IgD-negative memory B cell (primary cell): Measurements from ENCODE around the gene GRPEL2. TPM values are rescaled to one million over a fixed set of nuclear protein-coding genes. Genes with fewer than 3 reads are reported as not detected.

Source experiments
- H3K27ac Mint-ChIP-seq, 3 donors: one replicate each; pipeline ENCODE4 v1.8.0; 2020 to 2022; ENCODE audit warnings: mild to moderate bottlenecking in 3 of 3, mixed read lengths in 3 of 3, moderate library complexity in 1 of 3
- H3K27me3 Mint-ChIP-seq: one replicate; pipeline ENCODE4 v1.8.0; 2021; ENCODE audit warnings: mixed read lengths
- H3K36me3 Mint-ChIP-seq: one replicate; pipeline ENCODE4 v1.8.0; 2020; ENCODE audit warnings: mild to moderate bottlenecking, mixed read lengths
- H3K4me1 Mint-ChIP-seq, 3 donors: one replicate each; pipeline ENCODE4 v1.8.0; 2020 to 2022; ENCODE audit warnings: mixed read lengths in 3 of 3, mild to moderate bottlenecking in 1 of 3
- H3K4me3 Mint-ChIP-seq, 4 donors: one replicate each; pipeline ENCODE4 v1.8.0; 2020 to 2022; ENCODE audit warnings: mild to moderate bottlenecking in 4 of 4, mixed read lengths in 4 of 4, moderate library complexity in 3 of 4
- H3K9me3 Mint-ChIP-seq, 3 donors: one replicate each; pipeline ENCODE4 v1.8.0; 2020 to 2021; ENCODE audit warnings: mixed read lengths in 3 of 3, mild to moderate bottlenecking in 1 of 3
- polyA plus RNA-seq: library from polyadenylated mRNA; unstranded; fragments of 300-500 nt; fragmentation: Illumina TruSeq; gene quantifications from one replicate; pipeline ENCODE4 v1.2.3, GENCODE V29; 2021

GRPEL2 gene
- polyA plus RNA-seq, 1 donor from 2014 or later, result 1.8 TPM

DNA sequence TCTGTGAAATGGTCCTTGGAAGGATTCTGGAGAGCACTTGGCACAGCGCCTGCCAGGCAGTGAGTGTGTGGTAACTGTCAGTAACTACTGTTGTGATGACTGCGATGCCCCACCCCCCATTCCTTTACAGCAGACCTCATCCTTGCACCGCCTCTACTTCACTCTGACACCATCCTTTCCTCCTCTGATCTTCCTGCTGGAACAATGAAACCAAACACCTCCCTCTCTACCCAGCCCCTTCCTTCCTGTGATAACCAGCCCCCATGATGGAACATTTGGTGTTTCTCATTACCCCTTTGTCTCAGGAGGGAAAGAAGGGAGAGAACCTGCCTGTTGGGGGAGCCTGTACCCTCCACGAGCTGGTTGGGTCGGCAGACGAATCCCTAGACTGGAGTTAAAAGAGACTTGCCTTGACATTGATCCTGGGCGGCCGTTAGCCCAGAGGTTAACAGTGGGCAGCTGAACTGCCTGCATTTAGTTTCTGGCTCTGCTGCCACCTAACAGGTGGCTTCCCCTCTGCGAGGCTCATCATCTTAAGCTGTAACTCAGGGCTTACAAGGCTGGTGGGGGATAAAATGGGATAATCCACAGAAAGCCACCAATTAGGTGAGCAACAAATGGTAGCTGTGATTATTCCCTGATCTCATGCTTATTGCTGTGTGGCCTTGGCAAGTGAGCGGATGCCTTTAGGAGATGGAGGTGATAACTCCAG lies 34.2 kb upstream of the GRPEL2 start:
- Mint-ChIP-seq H3K4me3 (no peak overlapping the region), H3K4me1 (peaks cover 0 to 3% (median 0%) of the 10 kb centered on the region in 3 donors), H3K27ac (no peak overlapping the region), H3K9me3 (no peaks in the 10 kb centered on the region), H3K27me3 (no peaks in the 10 kb centered on the region), H3K36me3 (no peaks in the 10 kb centered on the region)

DNA sequence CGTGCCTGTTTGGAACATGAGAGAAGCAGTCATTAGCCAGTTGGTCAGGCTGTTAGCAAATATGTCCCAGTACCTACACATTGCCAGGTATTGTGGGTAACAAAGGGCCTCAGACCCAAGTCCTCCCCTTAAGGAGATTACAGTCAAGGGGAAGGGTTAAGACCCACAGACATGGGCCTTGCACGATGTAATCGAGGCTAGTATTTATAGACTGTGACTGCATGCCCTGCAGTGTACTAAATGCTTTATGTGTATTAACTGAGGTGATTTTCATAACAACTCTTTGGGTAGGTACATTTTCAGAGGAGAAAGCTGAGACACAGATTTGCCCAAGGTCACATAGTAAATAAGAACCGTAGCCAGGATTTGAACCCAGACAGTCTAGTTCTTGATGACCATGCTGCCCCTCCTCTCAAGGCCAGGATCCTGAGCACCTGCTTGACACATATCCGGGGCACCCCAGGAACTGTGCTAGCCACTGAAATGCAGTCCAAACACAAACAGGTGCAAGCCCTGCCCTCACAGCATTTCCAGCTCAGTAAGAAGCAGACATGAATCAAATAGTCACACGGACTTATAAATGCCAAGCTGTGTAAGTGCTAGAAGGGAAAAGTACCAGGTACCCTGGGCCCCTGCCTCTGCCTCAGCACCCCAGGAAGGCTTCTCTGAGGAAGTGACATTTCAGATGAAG lies 32.0 kb upstream of the GRPEL2 start:
- H3K27ac Mint-ChIP-seq, result no peak overlapping the region
- no peak overlapping the region for H3K4me3 Mint-ChIP-seq

DNA sequence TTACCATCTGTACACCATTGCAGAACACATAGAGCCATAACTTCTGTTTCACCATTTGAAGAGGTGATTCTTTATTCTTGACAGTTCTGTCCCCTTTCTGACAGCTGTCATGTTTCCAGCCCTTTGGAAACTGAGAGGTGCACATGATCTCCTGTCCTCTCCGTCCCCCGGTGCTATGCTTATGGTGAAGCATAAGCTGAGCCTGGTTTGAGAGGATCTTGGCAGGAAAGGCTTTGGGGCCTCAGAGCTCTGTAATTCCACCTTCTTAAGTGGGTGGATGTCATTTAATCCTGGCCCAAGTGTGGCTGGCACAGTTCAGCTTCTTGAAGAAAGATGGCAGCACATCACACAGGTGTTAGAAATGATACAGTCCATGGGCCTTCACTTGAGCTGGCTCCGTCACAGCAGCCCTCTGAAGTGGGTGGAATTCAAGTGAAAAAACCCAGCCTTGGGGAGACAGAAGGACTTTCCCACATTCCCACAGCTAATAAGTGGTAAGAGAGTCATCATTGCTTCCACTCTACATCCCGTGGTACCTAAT lies 30.7 kb upstream of the GRPEL2 start:
- Mint-ChIP-seq H3K4me3 (no peak overlapping the region), H3K9me3 (no peaks in the 10 kb centered on the region), H3K27ac (no peak overlapping the region), H3K27me3 (no peaks in the 10 kb centered on the region), H3K36me3 (no peaks in the 10 kb centered on the region), H3K4me1 (no peaks in the 10 kb centered on the region)

More for the DNA sequence above, 32.0 kb upstream of the GRPEL2 start:
- Mint-ChIP-seq H3K36me3 (no peaks in the 10 kb centered on the region), H3K4me1 (peaks cover 0 to 3% (median 0%) of the 10 kb centered on the region in 3 donors), H3K9me3 (no peaks in the 10 kb centered on the region), H3K27me3 (no peaks in the 10 kb centered on the region)

DNA sequence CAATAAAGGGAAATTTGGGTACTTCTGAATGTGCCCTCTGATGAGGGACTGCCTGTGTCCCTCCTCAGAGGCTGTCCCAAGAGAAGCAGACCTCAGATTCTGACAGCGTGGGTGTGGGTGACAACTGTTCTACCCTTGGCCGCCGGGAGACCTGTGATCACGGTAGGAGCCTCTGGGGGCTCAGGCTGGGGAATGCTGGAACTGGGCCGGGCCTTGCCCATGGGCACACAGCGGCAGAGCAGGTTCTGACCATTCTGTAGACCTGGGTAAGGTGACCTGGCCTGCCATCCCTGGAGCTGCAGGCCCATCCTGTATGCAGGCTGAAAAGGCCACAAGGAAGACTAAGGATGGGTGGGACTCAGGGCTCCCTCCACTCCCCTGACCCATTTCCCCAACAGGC lies 29.5 kb upstream of the GRPEL2 start:
- Mint-ChIP-seq H3K27me3 (no peaks in the 10 kb centered on the region), H3K9me3 (no peaks in the 10 kb centered on the region), H3K4me3 (no peak overlapping the region)

DNA sequence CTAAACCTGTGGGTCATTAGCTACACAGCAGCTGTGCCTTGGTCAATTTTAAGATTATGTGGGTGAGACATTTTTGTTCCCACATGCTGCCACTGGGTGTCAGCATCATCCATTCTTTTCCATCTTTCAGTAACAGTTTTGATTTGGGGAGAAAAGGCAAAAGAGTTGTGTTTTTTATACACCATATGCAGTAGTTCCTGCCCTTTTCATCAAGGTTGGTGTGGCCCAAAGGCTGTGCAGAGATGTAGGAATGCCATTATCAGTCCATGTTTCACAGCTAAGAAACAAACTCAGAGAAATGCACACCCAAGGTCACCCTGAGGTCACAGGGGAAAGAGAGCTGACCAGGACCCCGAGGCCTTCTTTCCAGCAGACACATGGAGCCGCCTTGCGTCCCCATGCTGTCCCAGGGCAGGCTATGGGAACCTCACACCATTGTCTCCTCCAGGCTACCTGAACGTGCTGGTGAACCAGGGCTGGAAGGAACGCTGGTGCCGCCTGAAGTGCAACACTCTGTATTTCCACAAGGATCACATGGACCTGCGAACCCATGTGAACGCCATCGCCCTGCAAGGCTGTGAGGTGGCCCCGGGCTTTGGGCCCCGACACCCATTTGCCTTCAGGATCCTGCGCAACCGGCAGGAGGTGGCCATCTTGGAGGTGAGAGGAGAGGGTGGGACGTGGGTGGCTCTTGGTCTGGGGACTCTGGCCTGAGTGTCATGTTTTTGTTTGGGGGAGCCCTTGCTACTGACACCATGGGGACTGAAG lies 27.8 kb upstream of the GRPEL2 start:
- no peaks in the 10 kb centered on the region for H3K4me1 Mint-ChIP-seq
- H3K4me3 Mint-ChIP-seq, result no peak overlapping the region
- H3K9me3 Mint-ChIP-seq, result no peaks in the 10 kb centered on the region

More for the DNA sequence above, 29.5 kb upstream of the GRPEL2 start:
- Mint-ChIP-seq H3K4me1 (no peaks in the 10 kb centered on the region), H3K27ac (peak overlapping the region in 1 of 3 donors; percentile 59), H3K36me3 (no peaks in the 10 kb centered on the region)

DNA sequence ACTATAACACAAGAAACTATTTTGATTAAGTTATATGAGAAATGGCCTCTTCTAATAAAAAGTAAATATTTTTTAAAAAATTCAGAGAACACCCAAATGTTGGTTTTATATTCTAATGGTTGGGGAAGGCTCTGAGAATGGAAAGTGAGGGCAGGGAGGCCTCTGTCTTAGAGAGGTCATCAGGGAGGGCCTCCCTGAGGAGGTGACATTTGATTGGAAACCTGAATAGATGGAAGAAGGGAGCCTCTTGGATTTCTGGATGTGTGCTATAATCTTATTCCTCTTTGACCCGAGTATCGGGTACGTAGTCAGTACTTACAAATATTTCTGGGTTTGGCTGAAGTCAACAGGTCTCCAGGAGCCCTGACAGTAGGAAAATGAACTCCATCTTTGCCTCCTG lies 26.1 kb upstream of the GRPEL2 start:
- H3K4me3 Mint-ChIP-seq, result no peak overlapping the region
- H3K27ac Mint-ChIP-seq, result no peak overlapping the region
- H3K36me3 Mint-ChIP-seq, result no peaks in the 10 kb centered on the region
- no peaks in the 10 kb centered on the region for H3K27me3 Mint-ChIP-seq
- H3K9me3 Mint-ChIP-seq, result no peaks in the 10 kb centered on the region
- no peaks in the 10 kb centered on the region for H3K4me1 Mint-ChIP-seq

More for the DNA sequence above, 27.8 kb upstream of the GRPEL2 start:
- no peaks in the 10 kb centered on the region for H3K36me3 Mint-ChIP-seq
- no peaks in the 10 kb centered on the region for H3K27me3 Mint-ChIP-seq
- no peak overlapping the region for H3K27ac Mint-ChIP-seq

DNA sequence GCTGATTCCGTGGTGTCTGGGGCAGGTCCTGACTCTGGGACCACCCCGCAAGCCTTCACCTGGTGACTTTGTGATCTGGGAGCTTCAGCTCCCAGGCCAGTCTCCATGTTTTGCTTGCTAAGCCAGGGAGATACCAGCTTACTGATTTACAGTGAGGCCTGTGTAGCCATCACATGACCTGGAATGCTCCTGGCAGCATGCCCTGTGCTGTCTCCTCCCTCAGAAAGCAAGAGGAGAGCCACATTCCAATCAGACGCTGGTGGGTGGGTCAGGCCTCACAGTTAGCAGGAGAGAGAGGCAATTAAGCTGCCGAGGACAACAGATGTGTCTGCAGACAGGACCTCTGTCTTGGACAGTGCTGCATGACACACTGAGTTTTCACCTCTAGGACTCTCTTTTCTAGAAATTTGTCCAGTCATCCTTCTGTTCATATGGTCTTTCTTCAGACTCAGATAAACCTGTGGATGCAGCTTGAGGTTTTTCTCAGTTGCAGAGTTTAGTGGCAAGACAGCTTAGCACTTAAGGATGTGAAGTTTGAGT lies 24.4 kb upstream of the GRPEL2 start:
- no peak overlapping the region for H3K4me3 Mint-ChIP-seq
- no peaks in the 10 kb centered on the region for H3K4me1 Mint-ChIP-seq
- H3K27me3 Mint-ChIP-seq, result no peaks in the 10 kb centered on the region
- no peak overlapping the region for H3K27ac Mint-ChIP-seq
- no peaks in the 10 kb centered on the region for H3K9me3 Mint-ChIP-seq
- no peaks in the 10 kb centered on the region for H3K36me3 Mint-ChIP-seq

DNA sequence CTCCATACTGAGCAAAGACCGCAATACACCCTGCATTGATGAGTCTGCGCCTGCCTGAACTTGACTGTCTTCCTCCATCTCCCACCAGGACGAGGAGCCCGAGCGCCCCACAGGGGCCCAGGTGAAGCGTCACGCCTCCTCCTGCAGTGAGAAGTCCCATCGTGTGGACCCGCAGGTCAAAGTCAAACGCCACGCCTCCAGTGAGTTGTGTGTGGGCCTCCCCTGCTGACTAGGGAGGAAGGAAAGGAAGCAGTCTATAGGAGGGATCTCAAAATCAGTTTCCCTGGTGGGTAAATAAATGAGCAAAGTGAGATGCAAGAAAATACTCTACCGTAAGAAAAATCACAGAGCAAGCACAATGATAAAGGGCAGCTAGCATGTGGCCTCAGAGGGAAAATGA lies 22.8 kb upstream of the GRPEL2 start:
- no peak overlapping the region for H3K27ac Mint-ChIP-seq
- no peaks in the 10 kb centered on the region for H3K36me3 Mint-ChIP-seq
- H3K9me3 Mint-ChIP-seq, result no peaks in the 10 kb centered on the region
- no peak overlapping the region for H3K4me3 Mint-ChIP-seq
- no peaks in the 10 kb centered on the region for H3K27me3 Mint-ChIP-seq
- H3K4me1 Mint-ChIP-seq, result no peaks in the 10 kb centered on the region

DNA sequence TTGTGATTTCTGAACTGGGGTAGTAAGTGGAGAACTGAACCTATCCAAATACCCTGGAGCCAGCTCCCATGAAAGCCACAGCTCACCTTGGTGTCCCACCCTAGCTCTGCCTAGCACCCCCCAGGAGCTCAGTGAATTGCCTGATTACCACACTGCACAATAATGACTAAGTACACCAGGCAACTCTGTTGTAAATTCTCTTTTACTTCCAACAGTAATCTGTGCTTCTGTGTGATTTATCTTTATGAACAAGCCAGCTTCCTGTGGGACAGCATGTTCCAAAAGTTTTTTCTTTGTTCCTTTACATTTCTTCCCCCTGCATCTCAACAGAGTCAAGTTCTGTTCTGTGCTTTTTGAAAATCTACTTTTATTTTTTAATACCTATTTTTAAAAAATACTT lies 22.1 kb upstream of the GRPEL2 start:
- no peaks in the 10 kb centered on the region for H3K27me3 Mint-ChIP-seq

DNA sequence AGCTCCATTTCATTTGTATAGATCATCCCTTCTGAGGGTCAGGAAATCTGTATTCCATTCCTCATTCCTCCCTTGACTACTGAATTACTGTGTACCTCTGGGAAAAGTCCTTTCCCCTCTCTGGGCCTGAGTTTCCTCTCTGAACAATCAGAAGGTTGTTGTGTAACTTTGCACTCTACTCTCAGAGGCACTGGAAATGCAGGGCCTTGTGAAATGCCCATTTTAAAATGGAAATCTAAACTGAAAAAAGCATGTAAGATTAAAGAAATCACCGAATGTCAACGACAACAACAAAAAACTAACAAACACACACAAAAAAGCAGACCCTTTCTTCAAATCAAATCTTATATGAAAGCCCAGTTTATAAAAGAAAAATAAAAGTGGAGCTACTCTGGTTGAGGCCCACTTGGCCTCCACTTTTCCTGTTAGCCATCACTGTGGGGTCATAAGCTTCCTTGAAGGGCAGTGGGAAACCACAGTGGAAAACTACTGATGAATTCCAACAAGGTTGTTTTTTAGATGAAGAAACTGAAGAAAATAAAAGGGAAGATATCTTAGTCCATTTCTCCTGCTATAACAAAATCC lies 21.6 kb upstream of the GRPEL2 start:
- Mint-ChIP-seq H3K9me3 (no peaks in the 10 kb centered on the region), H3K4me3 (no peak overlapping the region), H3K36me3 (no peaks in the 10 kb centered on the region), H3K27ac (no peak overlapping the region), H3K27me3 (no peaks in the 10 kb centered on the region), H3K4me1 (no peaks in the 10 kb centered on the region)

More for the DNA sequence above, 22.1 kb upstream of the GRPEL2 start:
- H3K36me3 Mint-ChIP-seq, result no peaks in the 10 kb centered on the region
- no peaks in the 10 kb centered on the region for H3K4me1 Mint-ChIP-seq
- H3K4me3 Mint-ChIP-seq, result no peak overlapping the region
- no peak overlapping the region for H3K27ac Mint-ChIP-seq
- H3K9me3 Mint-ChIP-seq, result no peaks in the 10 kb centered on the region

DNA sequence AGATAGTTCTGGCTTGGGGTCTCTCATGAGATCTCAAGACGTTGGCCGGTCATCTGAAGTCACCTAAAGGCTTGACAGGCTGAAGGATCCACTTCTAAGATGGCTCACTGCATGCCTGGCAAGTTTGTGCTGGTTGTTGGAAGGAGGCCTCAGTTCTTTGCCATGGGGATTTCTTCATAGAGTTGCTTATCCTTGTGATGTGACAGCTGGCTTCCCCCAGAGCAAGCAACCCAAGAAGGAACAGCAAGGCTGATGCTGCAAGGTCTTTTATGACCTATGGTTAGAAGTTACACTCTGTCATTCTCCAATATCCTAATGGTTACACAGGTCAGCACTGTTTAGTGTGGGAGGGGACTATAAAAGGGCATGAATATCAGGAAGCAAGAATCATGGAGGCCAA lies 20.7 kb upstream of the GRPEL2 start:
- Mint-ChIP-seq H3K9me3 (no peaks in the 10 kb centered on the region), H3K27ac (no peak overlapping the region), H3K36me3 (no peaks in the 10 kb centered on the region), H3K4me3 (no peak overlapping the region), H3K27me3 (no peaks in the 10 kb centered on the region), H3K4me1 (no peaks in the 10 kb centered on the region)

DNA sequence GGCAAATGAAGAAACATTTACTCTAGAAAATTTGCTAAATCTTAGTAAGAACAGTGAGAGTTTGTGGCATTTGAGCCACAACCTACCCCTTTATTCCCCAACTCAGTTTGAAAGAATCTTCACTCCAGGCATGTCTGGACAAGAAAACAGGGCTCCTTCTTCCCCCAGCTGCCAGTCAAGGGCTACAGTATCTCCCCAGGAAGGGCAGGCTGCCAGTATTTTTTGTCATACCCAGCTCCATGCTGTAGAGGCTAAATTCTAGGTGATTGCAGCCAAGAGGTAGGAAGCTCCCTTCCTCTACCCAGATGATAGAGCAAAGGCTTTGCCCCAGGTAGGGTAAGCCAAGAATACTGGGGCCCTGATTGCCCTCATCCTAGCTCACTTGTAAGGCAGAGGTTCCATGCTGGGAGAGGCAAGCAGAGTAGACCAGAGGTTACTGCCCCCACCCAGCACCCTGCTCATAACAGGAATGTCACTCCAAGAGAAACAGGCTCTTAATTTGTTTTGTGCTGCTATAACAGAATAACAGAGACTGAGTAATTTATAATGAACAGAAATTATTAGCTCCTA lies 20.0 kb upstream of the GRPEL2 start:
- no peak overlapping the region for H3K4me3 Mint-ChIP-seq
- H3K36me3 Mint-ChIP-seq, result no peaks in the 10 kb centered on the region
- no peaks in the 10 kb centered on the region for H3K27me3 Mint-ChIP-seq
- H3K9me3 Mint-ChIP-seq, result no peaks in the 10 kb centered on the region
- H3K27ac Mint-ChIP-seq, result no peak overlapping the region
- H3K4me1 Mint-ChIP-seq, result no peaks in the 10 kb centered on the region

DNA sequence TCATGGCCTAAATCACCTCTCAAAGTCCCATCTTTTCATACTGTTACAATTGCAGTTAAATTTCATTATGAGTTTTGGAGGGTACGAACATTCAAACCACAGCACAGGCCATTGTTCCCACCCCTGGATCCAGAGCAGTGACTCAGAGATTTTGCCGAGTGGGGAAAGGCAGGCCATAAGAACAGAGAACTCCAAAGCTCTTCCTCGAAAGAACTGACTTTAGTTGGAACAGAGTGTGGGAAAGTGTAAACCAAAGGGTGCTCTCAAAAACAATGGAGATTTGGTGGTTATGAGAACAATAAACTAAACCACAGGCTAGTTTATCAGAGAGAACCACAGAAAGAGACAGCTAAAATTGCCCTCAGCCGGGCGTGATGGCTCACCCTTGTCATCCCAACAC lies 19.4 kb upstream of the GRPEL2 start:
- Mint-ChIP-seq H3K27ac (no peak overlapping the region), H3K4me3 (no peak overlapping the region), H3K9me3 (no peaks in the 10 kb centered on the region), H3K27me3 (no peaks in the 10 kb centered on the region), H3K4me1 (no peaks in the 10 kb centered on the region), H3K36me3 (no peaks in the 10 kb centered on the region)

DNA sequence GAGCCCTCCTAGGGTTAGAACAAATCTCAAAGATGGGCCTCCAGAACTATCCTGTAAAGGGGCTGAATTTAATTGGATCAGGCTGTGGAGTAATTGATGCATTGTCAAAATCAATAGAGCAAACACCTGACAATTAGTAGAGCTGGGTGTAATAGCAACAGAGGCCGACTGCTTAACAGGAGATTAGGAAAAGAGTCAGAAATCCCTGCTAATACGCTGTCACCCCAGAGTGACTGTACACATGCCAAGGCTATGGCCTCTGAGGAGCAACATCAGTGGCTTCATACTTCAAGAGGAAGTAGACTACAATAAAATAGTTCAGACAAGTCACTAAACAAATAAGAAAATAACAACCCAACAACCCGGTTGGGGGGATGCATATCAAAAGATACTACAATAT lies 18.7 kb upstream of the GRPEL2 start:
- Mint-ChIP-seq H3K36me3 (no peaks in the 10 kb centered on the region), H3K9me3 (no peaks in the 10 kb centered on the region), H3K27me3 (no peaks in the 10 kb centered on the region), H3K27ac (no peak overlapping the region), H3K4me1 (no peaks in the 10 kb centered on the region), H3K4me3 (no peak overlapping the region)
